ENCODE data around the gene MOCOS. TPM values are rescaled to one million over a fixed set of nuclear protein-coding genes. Genes with fewer than 3 reads are reported as not detected.

Gene MOCOS
- polyA plus RNA-seq, 1 experiment = 12.6 TPM

DNA sequence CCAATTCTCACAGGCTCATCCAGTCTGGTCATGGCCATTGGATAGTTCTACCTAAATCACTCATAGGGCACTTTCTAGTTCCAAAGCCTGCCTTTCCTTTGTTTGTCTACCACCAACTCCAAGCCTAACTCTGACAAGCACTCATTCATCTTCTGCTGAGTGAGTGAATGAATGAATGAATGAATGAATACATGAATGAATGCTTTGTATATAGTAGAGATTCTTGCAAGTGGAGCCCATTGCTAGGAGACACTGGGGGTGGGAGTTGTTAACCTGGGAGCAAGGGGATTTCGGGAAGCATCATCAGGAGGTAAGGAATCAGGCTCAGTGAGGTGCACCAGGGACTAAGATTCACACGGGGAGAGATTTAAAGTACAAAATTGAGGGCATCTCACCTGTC lies 3.3 kb upstream of the MOCOS start:
- TF ChIP-seq, protein P1, sequence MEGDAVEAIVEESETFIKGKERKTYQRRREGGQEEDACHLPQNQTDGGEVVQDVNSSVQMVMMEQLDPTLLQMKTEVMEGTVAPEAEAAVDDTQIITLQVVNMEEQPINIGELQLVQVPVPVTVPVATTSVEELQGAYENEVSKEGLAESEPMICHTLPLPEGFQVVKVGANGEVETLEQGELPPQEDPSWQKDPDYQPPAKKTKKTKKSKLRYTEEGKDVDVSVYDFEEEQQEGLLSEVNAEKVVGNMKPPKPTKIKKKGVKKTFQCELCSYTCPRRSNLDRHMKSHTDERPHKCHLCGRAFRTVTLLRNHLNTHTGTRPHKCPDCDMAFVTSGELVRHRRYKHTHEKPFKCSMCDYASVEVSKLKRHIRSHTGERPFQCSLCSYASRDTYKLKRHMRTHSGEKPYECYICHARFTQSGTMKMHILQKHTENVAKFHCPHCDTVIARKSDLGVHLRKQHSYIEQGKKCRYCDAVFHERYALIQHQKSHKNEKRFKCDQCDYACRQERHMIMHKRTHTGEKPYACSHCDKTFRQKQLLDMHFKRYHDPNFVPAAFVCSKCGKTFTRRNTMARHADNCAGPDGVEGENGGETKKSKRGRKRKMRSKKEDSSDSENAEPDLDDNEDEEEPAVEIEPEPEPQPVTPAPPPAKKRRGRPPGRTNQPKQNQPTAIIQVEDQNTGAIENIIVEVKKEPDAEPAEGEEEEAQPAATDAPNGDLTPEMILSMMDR (IDR thresholded peaks at IDR 0.05; ENCODE audit: insufficient read depth, low read depth, low read length) = no peak
- H3K4me3 ChIP-seq (ENCODE audit: low read depth, low read length) = no peak overlapping the region
- CTCF ChIA-PET = interaction anchor here (0.6 kb wide), 1 partner anchor 35 kb away, joined by 3 read pairs; no protein-coding TSS in a partner anchor
- H3K27me3 ChIP-seq (ENCODE audit: control insufficient read depth, insufficient read depth, low read length) = no peaks in the 10 kb centered on the region
- DNase-seq (ENCODE audit: low read depth) = no peak
- POLR2A ChIA-PET = no interaction called here
- no peaks in the 10 kb centered on the region for H3K36me3 ChIP-seq (ENCODE audit: control insufficient read depth, insufficient read depth, low read length)

DNA sequence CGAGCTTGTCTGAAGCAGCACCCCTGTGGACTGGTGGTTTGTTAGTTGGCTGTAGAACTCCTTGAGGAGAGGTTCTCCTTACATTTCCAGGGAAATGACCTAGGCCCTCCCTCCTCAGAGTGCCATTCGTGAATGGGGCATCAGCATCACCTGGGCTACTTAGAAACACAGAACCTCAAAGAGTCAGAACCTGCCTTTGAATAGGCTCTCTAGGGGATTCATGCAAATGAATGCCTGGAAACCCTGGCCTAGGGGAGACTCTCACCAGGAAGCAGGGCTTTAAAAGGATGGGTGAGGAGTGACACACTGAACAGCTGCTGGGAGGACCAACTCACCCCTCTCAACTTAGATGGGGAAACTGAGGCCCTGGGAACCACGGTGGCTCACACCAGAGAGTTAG lies 2.1 kb upstream of the MOCOS start:
- Histone ChIP-seq H3K27me3 (ENCODE audit: control insufficient read depth, insufficient read depth, low read length) (no peaks in the 10 kb centered on the region), H3K36me3 (ENCODE audit: control insufficient read depth, insufficient read depth, low read length) (no peaks in the 10 kb centered on the region; the same call in 1 of the 2 replicates), H3K4me3 (ENCODE audit: low read depth, low read length) (no peak overlapping the region)
- TF ChIP-seq, protein P1 (IDR thresholded peaks at IDR 0.05; ENCODE audit: insufficient read depth, low read depth, low read length) = no peak
- ChIA-PET CTCF (interaction anchor here (1.0 kb wide), 1 partner anchor 104 kb away, joined by 4 read pairs; no protein-coding TSS in a partner anchor), POLR2A (no interaction called here)
- no peak for DNase-seq (ENCODE audit: low read depth)

DNA sequence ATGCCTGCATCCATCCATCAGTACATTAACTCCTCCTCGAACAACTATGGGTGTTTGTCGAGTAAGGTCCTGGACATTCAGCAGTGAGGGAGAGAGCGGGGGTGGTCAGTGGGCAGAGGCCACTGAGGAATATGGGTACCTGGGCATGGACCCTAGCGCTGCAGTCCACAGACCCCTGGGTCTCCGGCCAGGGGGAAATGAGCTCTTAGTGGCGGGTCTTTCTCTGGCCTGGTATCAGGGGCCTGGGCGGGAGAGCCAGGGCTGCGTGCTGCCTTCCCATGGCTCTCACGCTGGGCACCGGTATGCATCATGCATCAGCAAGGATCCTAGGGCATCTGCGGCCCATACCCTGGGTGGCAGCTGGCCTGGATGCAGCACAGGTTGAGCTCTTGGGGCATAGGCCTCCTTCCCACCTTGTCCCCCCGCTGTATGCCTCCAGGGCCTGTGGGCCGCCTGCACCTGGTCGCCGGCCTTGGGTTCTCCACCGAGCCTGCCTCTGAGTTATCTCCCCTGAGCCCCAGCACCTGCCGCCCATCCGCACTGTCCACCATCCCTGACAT lies 1.3 kb upstream of the MOCOS start:
- CTCF ChIA-PET = interaction anchor here (1.0 kb wide), 1 partner anchor 103 kb away, joined by 4 read pairs; no protein-coding TSS in a partner anchor
- POLR2A ChIA-PET = no interaction called here
- DNase-seq (ENCODE audit: low read depth) = no peak
- Histone ChIP-seq H3K36me3 (ENCODE audit: control insufficient read depth, insufficient read depth, low read length) (no peaks in the 10 kb centered on the region; the same call in 1 of the 2 replicates), H3K4me3 (ENCODE audit: low read depth, low read length) (peak overlapping the region; percentile 60; the same call in 1 of the 2 replicates), H3K27me3 (ENCODE audit: control insufficient read depth, insufficient read depth, low read length) (no peaks in the 10 kb centered on the region)
- TF ChIP-seq, protein P1 (IDR thresholded peaks at IDR 0.05; ENCODE audit: insufficient read depth, low read depth, low read length) = no peak

DNA sequence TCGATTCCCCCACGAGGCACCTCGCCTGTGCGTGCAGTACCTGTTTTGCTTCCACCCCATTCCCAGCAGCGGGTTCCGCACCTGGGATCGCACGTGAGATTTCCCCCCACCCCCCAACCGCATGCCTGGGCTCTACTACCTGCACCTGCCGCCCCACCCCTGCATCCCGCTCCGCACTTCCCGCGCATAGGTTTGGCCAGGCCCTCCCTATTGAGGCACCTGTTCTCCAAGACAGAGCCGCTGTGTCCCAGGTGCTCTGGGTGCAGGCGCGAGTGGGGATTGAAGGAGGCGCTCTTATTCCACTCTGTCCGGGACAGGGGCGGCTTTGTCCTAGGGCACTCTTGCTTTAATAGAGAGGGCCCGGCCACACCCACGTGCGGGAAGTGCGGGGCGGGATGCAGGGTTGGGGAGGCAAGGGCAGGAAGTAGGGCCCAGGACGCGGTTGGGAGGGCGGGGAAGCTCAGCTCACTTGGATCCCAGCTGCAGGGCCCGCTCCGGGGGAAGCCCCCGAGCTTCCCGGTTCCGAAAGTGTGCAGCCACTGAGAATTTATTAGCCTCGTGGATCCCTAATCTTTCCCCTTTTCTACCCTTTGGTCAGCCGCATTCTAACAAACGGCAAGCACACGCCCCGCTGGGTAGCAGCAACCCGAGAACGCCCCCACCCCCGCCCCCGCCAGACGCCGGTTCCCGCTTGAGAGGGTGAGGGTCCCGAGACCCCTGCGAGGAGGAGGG lies 670 bp upstream of the MOCOS start:
- DNase-seq (ENCODE audit: low read depth) = no peak
- Histone ChIP-seq H3K36me3 (ENCODE audit: control insufficient read depth, insufficient read depth, low read length) (no peaks in the 10 kb centered on the region; the same call in 1 of the 2 replicates), H3K4me3 (ENCODE audit: low read depth, low read length) (peak overlapping the region; percentile 60), H3K27me3 (ENCODE audit: control insufficient read depth, insufficient read depth, low read length) (no peaks in the 10 kb centered on the region)
- ChIA-PET CTCF (interaction anchor here (0.9 kb wide), 1 partner anchor 92 kb away, joined by 3 read pairs; no protein-coding TSS in a partner anchor), POLR2A (no interaction called here)
- TF ChIP-seq, protein P1 (IDR thresholded peaks at IDR 0.05; ENCODE audit: insufficient read depth, low read depth, low read length) = no peak
